Subcutaneous abdominal adipose tissue (tissue), 5 donors: ENCODE data around the gene IFNE.

Experiments
- H3K27ac ChIP-seq: one replicate; pipeline ENCODE4 v1.7.0; 2013; ENCODE audit warnings: low read depth, mild to moderate bottlenecking, inconsistent platforms, low read length, moderate library complexity
- H3K27me3 ChIP-seq, 5 donors: one replicate each; pipeline ENCODE4 v1.7.0; 2013; ENCODE audit warnings: low read length in 5 of 5, inconsistent platforms in 1 of 5; ENCODE audit not compliant: control insufficient read depth in 5 of 5, insufficient read depth in 4 of 5
- H3K36me3 ChIP-seq, 5 donors: one replicate each; pipeline ENCODE4 v1.7.0; 2013; ENCODE audit warnings: low read length in 5 of 5; ENCODE audit not compliant: control insufficient read depth in 5 of 5, insufficient read depth in 5 of 5
- H3K4me1 ChIP-seq, 5 donors: one replicate each; pipeline ENCODE4 v1.7.0; 2013; ENCODE audit warnings: low read length in 5 of 5, mild to moderate bottlenecking in 3 of 5, moderate library complexity in 1 of 5; ENCODE audit not compliant: control insufficient read depth in 5 of 5, insufficient read depth in 5 of 5
- H3K4me3 ChIP-seq, 5 donors: one replicate each; pipeline ENCODE4 v1.7.0; 2013; ENCODE audit warnings: low read length in 5 of 5, low read depth in 1 of 5
- H3K9ac ChIP-seq, 5 donors: one replicate each; pipeline ENCODE4 v1.7.0; 2013; ENCODE audit warnings: low read length in 5 of 5, mild to moderate bottlenecking in 4 of 5, moderate library complexity in 3 of 5
- H3K9me3 ChIP-seq, 5 donors: one replicate each; pipeline ENCODE4 v1.7.0; 2013; ENCODE audit warnings: low read length in 5 of 5; ENCODE audit not compliant: control insufficient read depth in 5 of 5
- donor health status: healthy.
- donor health status: healthy.
- donor health status: healthy.
- donor health status: healthy.
- donor health status: healthy.

The IFNE gene

GRCh38 chr9:21499912-21500311, 17.8 kb upstream of the IFNE start:
- no peak overlapping the region for H3K27ac ChIP-seq
- H3K9ac ChIP-seq = no peak overlapping the region
- no peaks in the 10 kb centered on the region for H3K27me3 ChIP-seq
- H3K4me3 ChIP-seq = no peak overlapping the region
- H3K4me1 ChIP-seq = no peaks in the 10 kb centered on the region
- no peaks in the 10 kb centered on the region for H3K36me3 ChIP-seq
- no peaks in the 10 kb centered on the region for H3K9me3 ChIP-seq

GRCh38 chr9:21491756-21492155, 9.6 kb upstream of the IFNE start:
- Histone ChIP-seq H3K4me1 (no peaks in the 10 kb centered on the region), H3K4me3 (no peak overlapping the region), H3K9ac (no peak overlapping the region), H3K27ac (no peak overlapping the region), H3K36me3 (no peaks in the 10 kb centered on the region), H3K27me3 (no peaks in the 10 kb centered on the region), H3K9me3 (no peaks in the 10 kb centered on the region)

- Histone ChIP-seq H3K27me3 (no peaks in the 10 kb centered on the region), H3K4me3 (no peak overlapping the region), H3K9me3 (no peaks in the 10 kb centered on the region), H3K4me1 (peaks cover 0 to 3% (median 0%) of the 10 kb centered on the region in 5 donors), H3K9ac (no peak overlapping the region), H3K27ac (no peak overlapping the region), H3K36me3 (no peaks in the 10 kb centered on the region)
Measured at GRCh38 chr9:21481470-21482056, 550 bp downstream of the IFNE start.

- H3K36me3 ChIP-seq = no peaks in the 10 kb centered on the region
- H3K9me3 ChIP-seq = no peaks in the 10 kb centered on the region
- peaks cover 0 to 3% (median 0%) of the 10 kb centered on the region in 5 donors for H3K4me1 ChIP-seq
- no peak overlapping the region for H3K4me3 ChIP-seq
- H3K27me3 ChIP-seq = no peaks in the 10 kb centered on the region
- no peak overlapping the region for H3K27ac ChIP-seq
- no peak overlapping the region for H3K9ac ChIP-seq
Measured at GRCh38 chr9:21479152-21479702, 2.9 kb downstream of the IFNE start.

- no peaks in the 10 kb centered on the region for H3K36me3 ChIP-seq
Measured at GRCh38 chr9:21477466-21477865, 4.6 kb downstream of the IFNE start.

GRCh38 chr9:21473236-21473635, 8.9 kb downstream of the IFNE start:
- no peaks in the 10 kb centered on the region for H3K4me1 ChIP-seq
- H3K9me3 ChIP-seq = no peaks in the 10 kb centered on the region
- H3K27ac ChIP-seq = no peak overlapping the region
- H3K4me3 ChIP-seq = no peak overlapping the region
- no peak overlapping the region for H3K9ac ChIP-seq
- no peaks in the 10 kb centered on the region for H3K27me3 ChIP-seq
- H3K36me3 ChIP-seq = no peaks in the 10 kb centered on the region

More at GRCh38 chr9:21477466-21477865, 4.6 kb downstream of the IFNE start:
- peaks cover 0 to 3% (median 0%) of the 10 kb centered on the region in 5 donors for H3K4me1 ChIP-seq
- H3K27me3 ChIP-seq = no peaks in the 10 kb centered on the region
- no peaks in the 10 kb centered on the region for H3K9me3 ChIP-seq
- H3K27ac ChIP-seq = no peak overlapping the region
- H3K9ac ChIP-seq = no peak overlapping the region
- H3K4me3 ChIP-seq = no peak overlapping the region

GRCh38 chr9:21470126-21470525, 12.0 kb downstream of the IFNE start:
- H3K4me1 ChIP-seq = no peaks in the 10 kb centered on the region
- H3K36me3 ChIP-seq = no peaks in the 10 kb centered on the region
- H3K27me3 ChIP-seq = no peaks in the 10 kb centered on the region
- H3K27ac ChIP-seq = no peak overlapping the region
- no peak overlapping the region for H3K4me3 ChIP-seq
- no peaks in the 10 kb centered on the region for H3K9me3 ChIP-seq
- no peak overlapping the region for H3K9ac ChIP-seq

GRCh38 chr9:21465859-21466518, 16.1 kb downstream of the IFNE start:
- Histone ChIP-seq H3K27me3 (no peaks in the 10 kb centered on the region), H3K9me3 (peaks cover 0 to 4% (median 0%) of the 10 kb centered on the region in 5 donors), H3K27ac (no peak overlapping the region), H3K36me3 (no peaks in the 10 kb centered on the region), H3K4me3 (no peak overlapping the region), H3K9ac (no peak overlapping the region), H3K4me1 (no peaks in the 10 kb centered on the region)

- H3K9ac ChIP-seq = no peak overlapping the region
- peaks cover 0 to 4% (median 0%) of the 10 kb centered on the region in 5 donors for H3K9me3 ChIP-seq
- H3K4me3 ChIP-seq = no peak overlapping the region
- H3K27ac ChIP-seq = no peak overlapping the region
- H3K36me3 ChIP-seq = no peaks in the 10 kb centered on the region
- no peaks in the 10 kb centered on the region for H3K4me1 ChIP-seq
- no peaks in the 10 kb centered on the region for H3K27me3 ChIP-seq
Measured at GRCh38 chr9:21465138-21465537, 17.0 kb downstream of the IFNE start.

- Histone ChIP-seq H3K9me3 (peaks cover 0 to 4% (median 0%) of the 10 kb centered on the region in 5 donors), H3K4me1 (no peaks in the 10 kb centered on the region), H3K4me3 (no peak overlapping the region)
Measured at GRCh38 chr9:21461377-21461776, 20.7 kb downstream of the IFNE start.

More at GRCh38 chr9:21461377-21461776, 20.7 kb downstream of the IFNE start:
- Histone ChIP-seq H3K27me3 (no peaks in the 10 kb centered on the region), H3K36me3 (no peaks in the 10 kb centered on the region), H3K9ac (no peak overlapping the region), H3K27ac (no peak overlapping the region)
